Stimulated activated naive CD4-positive, alpha-beta T cell (primary cell): ENCODE results near the gene CSMD2.
"Not testable (repeated sequence)": the region's sequence is repeated elsewhere in the genome, so short reads cannot be mapped to it uniquely, and the experiment has no call there.

Experiments
- DNase-seq, 6 experiments: peaks; one replicate each; lab custom pipeline; 2025; lab: John Stamatoyannopoulos, UW

Gene CSMD2

DNA sequence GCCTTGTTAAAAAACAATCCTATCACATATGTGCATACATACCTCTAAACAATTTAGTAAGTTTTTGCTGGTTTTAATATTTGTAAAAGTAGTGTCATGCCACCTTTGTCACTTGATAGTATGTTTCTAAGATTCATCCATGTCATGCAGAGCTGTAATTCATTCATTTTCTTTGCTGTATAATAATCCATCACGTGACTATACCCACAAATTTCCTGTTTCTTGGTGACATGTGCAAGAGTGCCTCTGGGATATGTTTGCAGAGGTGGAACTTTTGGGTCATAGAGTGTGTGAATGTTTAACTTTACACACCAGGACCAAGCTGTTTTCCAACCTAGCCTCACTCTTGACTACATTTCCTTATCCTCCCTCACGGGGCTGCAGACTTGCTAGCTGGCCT lies 629.7 kb downstream of the CSMD2 start:
- DNase-seq = no peak

DNA sequence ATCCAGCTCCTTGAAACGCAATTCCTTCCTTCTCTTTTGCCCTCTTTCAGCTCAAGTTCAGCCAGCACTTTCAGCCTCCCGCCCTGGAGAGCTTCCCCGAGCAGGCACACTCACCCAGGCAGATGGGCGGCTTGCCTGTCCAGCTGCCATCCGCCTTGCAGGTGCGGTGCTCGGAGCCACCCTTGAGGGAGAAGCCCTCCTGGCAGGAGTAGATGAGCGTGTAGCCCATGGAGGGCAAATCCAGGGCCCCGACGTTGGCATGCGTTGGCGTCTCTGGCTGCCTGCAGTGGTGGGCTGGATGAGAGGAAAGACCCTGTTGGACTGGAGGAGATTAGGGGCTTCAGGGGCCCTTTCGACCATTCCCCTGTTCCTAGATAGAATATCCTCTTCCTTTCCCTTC lies 632.1 kb downstream of the CSMD2 start:
- no peak for DNase-seq

DNA sequence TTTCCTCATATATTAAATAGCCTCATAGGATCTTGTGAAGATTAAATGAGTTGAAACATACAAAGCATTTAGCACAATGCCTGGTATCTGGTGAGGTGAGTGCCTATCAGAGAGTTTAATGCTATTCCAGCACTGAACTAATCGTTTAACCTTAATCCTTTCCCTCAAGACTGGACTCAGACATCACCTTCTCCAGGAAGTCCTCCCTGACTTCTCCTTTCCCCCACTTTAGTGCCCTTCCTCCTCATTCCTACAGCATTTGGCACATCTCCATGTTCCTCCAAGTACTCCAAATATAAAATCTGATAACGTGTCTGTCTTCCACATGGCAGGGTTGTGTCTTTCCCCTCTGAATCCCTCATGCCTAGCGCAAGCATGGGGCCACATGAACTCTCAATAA lies 632.8 kb downstream of the CSMD2 start:
- no peak for DNase-seq

DNA sequence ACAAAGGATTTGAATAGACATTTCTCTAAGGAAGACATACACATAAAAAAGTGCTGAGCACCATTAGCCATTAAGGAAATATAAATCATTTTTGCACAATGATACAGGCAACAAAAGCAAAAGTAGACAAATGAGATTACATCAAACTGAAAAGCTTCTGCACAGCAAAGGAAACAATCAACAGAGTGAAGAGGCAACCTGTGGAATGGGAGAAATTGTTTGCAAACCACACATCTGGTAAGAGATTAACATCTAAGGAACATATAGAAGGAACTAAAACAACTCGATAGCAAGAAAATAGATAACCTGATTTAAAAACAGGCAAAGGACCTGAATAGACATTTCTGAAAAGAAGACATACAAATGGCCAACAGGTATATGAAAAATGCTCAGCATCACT lies 635.1 kb downstream of the CSMD2 start:
- no peak for DNase-seq

DNA sequence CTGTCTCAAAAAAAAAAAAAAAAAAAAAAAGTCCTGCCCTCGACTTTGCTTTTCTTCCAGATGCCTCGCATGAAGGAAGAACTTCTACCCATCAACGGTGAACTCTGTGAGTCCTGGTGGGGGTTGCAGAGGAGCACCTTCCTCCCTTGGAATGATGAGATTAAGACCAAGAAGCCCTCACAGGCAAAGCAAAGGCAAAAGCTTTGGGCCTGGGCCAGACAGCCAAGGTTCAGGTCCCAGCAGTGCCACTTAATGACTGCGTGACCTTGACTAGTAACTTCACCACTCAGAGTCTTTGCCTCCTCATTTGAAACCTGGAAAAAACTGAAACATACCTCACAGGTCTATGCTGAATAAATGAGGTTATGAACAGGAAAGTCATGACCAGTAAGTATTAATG lies 637.1 kb downstream of the CSMD2 start:
- DNase-seq = no peak

DNA sequence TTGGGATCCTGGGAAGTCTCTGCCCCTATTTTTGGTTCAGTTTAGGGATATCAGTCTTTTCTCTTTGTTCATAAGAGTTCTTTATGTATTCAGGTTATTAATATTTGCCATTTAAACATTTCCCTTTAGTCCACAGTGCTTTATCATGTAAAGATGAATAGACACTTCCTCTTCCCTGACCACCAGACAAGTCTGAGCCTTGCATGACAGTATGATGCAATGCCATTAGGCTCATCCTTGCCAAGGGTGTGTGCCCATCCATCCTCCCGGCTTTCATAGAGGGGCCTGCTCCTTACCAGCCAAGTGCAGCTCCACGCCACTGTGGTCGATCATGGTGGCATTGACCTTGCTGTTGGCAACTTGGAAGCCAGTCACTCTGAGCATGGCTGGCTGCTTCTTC lies 640.4 kb downstream of the CSMD2 start:
- DNase-seq = no peak

DNA sequence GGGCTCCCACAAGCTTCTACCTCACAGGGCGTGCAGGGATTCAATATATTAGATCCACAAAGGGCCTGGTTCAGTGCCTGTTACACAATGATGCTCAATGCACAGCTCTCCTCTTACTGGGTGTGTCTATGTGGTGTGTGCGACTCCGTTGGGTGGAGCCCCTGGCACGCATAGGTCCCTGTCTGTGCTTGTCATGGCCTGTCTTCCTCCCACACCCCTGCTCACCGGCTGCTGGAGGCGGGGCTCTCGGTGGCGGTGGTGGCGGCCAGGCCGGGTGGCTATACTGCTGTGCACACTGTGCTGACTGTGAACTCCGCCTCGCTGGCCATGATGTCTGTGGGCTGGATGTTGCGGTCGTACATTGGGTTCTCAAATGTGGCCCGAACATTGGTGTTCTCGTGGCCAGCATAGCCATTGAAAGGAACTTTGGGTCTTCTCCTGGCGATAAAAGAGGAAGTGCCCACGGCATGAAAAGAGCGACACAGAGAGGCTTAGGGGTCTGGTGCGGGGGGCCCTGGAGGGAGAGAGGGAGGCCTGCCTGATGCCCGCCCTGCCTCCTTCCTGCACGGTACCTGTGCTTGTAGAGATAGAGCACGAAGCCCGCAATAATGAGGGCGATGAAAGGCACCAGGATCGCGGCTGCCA lies 645.7 kb downstream of the CSMD2 start:
- DNase-seq = no peak

DNA sequence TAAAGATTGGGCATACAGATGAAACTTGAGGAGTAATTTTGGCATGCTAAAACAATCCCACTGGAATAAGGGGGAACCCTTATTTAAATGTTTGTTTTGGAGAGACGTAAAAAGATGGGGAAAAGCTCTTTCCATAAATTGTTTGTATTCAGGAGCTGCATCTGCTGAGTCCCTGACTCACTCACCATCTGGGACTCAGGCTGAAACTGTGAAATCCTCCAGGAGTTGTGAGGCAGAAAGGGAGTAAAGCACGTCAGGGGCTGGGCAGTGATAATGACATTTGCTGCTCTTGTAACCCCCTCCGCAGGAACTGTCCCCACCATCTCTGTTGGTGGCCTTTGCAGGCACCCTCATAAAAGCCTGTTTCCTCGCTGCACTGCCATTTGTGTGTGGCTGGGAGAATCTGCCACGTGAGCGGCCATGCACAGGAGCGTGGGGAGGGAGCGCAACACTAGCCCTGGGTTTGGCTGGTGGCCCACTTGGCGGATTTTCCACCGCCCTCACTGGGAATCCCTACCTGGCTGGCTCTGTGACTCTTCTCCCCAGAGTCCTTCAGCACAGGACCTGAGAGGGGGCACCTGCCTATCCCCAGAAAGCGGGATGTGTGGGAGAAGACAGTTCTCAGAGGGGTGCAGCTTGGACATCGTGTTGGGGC lies 647.3 kb downstream of the CSMD2 start:
- no peak for DNase-seq

DNA sequence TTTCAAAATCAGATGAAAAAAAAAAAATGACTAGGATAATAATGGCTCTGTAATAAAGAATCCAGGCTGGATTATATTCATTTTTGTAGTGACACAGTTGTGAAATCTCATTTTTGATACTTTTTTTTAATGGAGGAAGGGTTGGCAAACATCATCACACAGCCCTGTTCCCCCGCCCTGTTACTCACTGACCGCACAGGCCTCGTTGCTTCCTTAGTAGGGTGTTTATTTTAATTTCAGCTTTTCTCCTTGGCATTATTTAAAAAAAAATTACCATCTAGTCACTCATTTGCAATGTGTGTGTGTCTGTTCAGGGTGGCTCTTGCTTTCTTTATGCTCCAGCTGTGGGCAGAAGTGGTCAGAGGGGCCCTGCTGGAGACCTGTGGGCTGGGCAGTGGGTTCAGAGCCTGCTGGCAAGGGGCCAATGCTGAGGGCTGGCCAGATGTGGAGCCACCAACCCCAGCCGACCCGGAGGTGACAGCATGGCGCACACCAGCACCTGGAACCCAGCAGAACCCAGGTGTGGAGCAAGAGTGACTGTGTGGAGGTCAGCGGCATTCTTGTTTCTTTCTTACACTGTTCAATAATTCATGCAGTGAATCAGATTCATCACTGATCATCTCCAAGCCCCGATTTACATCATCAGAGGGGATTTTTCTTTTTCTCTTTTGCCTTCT lies 648.0 kb downstream of the CSMD2 start:
- DNase-seq = no peak

DNA sequence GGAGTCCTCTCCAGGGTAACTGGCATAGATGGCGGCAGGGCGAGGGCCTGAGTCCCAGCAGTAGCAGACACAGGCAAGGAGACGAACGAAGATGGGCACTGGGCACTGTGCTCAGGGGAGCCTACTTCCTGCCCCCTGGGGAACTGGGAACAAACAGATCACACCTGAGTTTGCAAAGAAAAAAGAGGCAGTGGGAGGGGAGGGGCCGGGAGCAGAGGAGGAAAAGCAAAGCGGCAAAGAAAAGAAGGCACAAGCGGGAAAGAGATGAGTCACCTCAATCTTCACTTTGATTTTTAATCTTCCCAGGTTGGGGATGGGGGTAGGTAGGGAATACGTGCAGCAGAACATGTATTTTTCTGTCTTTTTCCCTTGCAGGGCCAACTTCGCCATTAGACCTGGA lies 648.6 kb downstream of the CSMD2 start:
- no peak for DNase-seq

DNA sequence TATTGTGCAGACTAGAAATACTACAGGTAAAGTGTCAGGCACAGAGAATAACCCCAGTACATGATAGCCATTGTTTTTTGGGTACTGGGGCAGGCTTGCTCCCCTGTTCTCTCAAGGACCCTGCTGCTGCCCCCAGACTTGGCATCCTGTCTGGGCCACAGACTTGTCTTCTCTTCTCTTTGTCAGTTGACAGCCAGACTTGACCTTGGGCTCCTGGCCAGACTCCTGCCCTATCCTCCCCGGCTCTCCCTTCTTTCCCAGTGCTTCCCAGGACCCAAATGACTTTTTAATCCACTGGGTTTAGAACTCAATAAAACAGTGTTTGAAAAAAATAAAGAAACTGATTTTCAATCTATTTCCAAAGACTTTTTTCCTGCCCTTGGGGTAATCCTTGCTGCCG lies 649.4 kb downstream of the CSMD2 start:
- no peak for DNase-seq

DNA sequence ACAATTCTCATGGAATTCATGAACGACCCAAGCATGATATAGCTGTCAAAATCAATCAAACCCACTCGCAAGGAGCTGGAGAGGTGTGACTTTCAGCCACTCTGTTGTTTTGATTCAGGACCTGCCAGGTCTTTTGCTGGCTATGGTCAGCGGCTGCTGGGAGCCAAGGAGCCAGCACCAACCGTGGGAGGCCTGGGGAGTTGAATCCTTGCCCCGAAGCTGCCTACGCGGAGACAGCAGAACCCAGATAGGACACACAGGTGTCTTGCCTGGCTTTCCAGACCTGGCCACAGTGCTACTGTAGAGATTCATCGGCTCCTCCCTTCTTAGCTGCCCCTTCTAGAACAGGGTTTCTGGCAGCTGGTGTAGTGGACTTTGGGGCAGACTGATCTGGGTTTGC lies 649.9 kb downstream of the CSMD2 start:
- DNase-seq = no peak

DNA sequence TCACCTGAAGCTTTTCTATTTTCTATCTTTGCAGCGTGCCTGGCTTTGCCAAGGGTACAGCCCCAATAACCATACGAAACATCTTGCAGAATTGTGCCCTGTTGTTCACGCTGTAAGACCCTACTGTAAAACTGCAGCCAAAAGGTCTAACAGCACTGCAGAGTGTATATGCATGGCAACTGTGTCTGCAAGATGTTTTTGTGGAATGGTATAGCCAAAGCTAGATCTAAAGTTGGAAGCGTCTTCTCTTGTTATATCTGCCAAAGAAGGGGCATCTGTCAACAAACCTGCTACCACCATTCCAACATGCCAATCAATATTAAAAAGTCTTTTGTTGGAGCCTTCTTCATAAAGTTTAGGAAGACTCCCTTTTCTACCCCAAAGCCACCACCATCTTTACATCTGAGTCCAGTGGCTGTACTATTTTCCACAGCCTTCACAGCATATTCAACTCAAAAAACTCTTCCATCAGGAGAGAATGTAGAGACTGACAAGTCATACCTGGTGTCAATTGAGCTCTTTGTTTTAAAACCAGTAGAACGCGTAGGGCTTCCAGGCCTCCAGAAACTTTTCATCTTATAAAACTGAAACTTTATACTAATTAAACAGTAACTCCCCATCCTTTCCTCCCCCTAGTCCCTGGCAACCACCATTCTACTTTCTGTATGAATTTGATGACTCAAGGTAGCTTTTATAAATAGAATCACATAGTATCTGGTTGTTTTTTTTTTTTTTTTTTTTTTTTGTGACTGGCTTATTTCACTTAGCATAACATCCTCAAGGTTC lies 652.6 kb downstream of the CSMD2 start:
- DNase-seq = no peak

DNA sequence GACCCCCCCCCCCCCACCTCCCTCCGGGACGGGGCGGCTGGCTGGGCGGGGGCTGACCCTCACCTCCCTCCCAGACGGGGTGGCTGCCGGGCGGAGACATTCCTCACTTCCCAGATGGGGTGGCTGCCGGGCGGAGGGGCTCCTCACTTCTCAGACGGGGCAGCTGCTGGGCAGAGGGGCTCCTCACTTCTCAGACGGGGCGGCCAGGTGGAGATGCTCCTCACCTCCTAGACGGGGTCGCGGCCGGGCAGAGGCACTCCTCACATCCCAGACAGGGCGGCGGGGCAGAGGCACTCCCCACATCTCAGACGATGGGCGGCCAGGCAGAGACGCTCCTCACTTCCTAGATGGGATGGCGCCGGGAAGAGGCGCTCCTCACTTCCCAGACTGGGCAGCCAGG lies 655.8 kb downstream of the CSMD2 start:
- not testable (repeated sequence) for DNase-seq

DNA sequence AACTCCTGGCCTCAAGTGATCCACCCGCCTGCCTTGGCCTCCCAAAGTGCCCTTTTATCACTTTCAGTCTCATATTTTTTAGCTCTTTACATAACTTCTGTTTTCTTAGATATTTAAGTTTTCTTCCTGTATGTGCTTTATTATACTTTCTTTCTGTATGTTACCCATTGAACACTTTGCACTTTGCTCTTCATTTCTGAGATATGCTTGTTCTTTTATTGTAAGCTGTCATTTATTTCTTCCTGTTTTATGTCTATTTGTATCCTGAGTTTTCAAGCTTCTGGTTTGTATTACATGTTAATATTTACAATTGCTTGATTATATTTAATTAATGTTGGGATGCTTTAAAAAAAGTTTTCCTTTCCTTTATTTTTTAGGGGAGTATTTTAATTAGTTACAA lies 656.9 kb downstream of the CSMD2 start:
- no peak for DNase-seq

DNA sequence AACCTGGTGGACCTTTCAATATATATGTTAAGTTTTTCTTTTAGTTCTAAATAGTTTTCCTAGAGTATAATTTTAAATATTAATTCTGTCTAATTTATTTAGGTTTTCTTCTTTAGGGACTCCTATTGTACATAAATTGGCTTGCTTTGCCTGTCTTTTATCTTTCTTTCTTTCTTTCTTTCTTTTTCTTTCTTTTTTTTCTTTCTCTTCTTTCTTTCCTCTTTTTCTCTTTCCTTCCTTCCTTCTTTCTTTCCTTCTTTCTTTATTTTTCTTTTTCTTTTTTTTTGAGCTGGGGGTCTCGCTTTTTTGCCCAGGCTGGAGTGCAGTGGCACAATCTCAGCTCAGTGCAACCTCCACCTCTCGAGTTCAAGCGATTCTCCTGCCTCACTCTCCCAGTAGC lies 657.4 kb downstream of the CSMD2 start:
- DNase-seq = no peak

DNA sequence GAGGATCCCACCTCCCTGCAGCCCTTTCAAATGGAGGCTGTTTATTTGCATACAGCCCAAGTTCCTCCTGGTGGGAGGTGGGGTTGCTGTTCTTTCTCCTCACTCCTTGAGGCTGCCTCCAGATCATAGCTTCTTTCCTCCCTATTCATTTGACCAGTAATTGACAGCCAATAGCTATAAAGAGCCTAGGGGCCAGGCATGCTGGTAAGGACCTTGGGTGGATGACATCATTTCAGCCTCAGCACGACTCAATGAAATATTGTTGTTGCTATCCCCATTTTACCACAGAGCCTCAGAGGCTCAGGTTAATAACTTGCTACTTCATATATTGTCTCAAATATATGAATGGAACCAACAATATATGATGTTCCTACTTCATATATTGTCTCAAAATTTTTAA lies 661.5 kb downstream of the CSMD2 start:
- DNase-seq = no peak

DNA sequence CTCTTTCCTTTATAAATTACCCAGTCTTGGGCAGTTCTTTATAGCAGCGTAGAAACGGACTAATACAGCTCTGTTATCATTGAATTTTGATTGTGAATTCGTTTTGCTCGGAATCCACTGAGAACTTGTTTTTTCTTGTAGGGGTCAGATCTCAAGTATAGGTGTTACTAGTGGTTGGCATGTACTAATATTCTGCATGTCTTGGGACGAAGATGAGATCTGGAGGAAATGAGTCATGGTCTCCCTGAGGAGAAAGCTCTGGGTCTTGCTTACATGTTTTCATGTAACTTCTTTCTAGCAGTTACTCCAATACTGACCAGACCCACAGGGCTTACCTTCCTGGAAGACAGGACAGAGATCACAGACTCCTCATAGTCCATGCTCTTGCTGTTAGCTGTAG lies 662.3 kb downstream of the CSMD2 start:
- no peak for DNase-seq

DNA sequence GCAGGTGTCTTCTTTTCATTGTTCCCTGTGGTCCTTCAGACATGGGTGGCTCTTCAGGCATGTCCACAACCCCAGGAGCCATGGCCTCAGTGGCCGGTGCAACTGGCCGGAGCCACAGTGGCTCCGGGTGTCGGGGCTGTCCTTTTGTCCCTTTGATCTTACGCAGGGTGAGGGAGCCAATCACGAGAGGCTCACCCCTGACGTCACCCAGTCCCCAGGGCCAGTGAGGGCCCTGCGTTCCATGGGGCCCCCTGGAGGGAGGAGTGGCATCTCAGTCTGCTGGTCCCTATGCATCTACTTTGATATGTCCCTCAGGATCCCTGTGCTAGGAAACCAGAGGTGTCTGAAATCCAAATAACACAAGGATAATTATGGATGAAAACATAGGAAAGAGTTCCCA lies 663.3 kb downstream of the CSMD2 start:
- no peak for DNase-seq

DNA sequence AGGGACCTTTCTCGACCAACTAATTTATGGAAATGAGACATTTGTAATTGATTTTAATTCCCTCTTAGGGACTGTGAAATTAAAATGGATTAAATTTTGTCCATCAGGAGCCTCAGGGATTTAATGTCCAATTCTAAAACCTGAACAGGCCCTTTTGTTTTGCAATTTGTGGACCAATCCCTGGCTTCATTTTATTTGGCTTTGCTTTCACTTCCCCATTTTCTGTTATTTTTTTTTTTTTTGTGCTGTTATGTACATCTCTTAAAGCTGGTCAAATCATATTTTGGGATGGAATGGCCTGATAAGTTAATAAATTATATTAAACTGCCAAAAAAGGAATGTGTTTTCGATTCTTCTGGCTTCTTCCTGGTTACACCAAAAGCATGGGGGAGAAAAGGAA lies 663.7 kb downstream of the CSMD2 start:
- no peak for DNase-seq

DNA sequence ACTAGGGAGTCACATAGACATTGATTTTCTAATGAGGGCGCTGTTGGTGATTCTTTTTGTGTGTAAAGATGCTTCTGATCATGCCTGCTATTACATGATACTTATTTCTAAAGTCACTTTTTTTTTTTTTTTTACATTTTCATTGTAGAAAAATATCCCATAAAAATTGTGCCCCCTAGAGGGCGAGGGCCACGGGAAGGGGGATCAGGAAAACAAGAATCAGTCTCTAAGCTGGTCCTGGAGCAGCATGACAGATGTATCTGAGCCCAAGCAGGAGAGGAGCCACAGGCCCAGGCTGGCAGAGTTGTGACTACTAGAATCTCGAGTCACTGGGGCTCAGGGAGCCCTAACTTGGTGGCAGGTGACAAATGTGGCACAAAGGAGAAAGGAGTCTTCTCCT lies 664.5 kb downstream of the CSMD2 start:
- DNase-seq = no peak

DNA sequence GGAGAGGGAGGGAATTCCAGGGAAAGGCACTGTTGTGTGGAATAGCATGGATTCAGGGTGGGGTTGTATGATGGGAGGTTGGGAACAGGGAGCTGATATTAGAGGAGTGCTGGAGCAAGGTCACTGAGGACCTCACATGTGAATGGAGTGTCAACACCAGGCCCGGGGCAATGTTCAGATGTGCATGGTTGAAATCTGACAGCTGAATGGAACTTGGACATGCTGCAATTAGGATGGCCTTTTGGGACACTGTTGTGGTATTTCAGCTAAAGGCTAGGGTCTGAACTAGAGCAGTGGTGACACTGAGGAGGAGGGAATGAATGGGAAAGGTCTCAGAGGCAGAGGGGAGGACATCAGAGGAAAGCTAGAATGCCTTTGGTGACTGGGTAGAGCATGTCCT lies 667.6 kb downstream of the CSMD2 start:
- DNase-seq = no peak

DNA sequence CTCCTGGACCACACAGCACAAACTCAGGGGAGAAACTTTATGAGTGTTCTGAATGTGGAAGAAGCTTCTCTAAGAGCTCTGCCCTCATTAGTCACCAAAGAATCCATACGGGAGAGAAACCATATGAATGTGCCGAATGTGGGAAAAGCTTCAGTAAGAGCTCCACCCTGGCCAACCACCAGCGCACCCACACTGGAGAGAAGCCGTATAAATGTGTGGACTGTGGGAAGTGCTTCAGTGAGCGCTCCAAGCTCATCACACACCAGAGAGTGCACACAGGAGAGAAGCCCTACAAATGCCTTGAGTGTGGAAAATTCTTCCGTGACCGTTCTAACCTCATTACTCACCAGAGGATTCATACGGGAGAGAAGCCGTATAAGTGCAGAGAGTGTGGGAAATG lies 670.1 kb downstream of the CSMD2 start:
- DNase-seq = no peak
